Subcutaneous adipose tissue (tissue), 4 donors: Measurements from ENCODE around the gene RAD51B. TPM values are rescaled to one million over a fixed set of nuclear protein-coding genes. Genes with fewer than 3 reads are reported as not detected.

ENCODE experiments used
- CTCF ChIP-seq: fragments of 450-650 bp; IDR thresholded peaks from one replicate; pipeline ENCODE4 v1.5.1; 2016; ENCODE audit warnings: low read depth, mild to moderate bottlenecking, control low read depth, antibody characterized with exemption, moderate library complexity
- total RNA-seq, 4 donors: library from RNA; depleted of rRNA; stranded (reverse); fragments of >200 nt; gene quantifications; one replicate each; pipeline ENCODE4 v1.1.0, GENCODE V29; 2016

The RAD51B gene
- total RNA-seq, 4 donors from 2014 or later, result 9.7 to 24.1 (median 16.7) TPM

- TF ChIP-seq CTCF, result no peak
These were observed 930.2 kb downstream of the RAD51B start for GRCh38 chr14:68749487-68750475.

- TF ChIP-seq CTCF, result no peak
These were observed 932.9 kb downstream of the RAD51B start for GRCh38 chr14:68752271-68753006.

GRCh38 chr14:68753690-68754089 is 934.1 kb downstream of the RAD51B start:
- no peak for TF ChIP-seq CTCF

GRCh38 chr14:68755016-68755353 is 935.4 kb downstream of the RAD51B start:
- TF ChIP-seq CTCF, result no peak

GRCh38 chr14:68756000-68756481 is 936.5 kb downstream of the RAD51B start:
- no peak for TF ChIP-seq CTCF

- TF ChIP-seq CTCF, result no peak
These were observed 937.2 kb downstream of the RAD51B start for GRCh38 chr14:68756734-68757133.

- no peak for TF ChIP-seq CTCF
These were observed 938.1 kb downstream of the RAD51B start for GRCh38 chr14:68757618-68758081.
